AG04449 (cell line): ENCODE results near the gene CDNF.

Experiments used
- CTCF ChIA-PET: fragments of 350-600 bp; formaldehyde crosslinking; extraction: SDS; loops from one replicate; lab custom pipeline; 2021; ENCODE audit warnings: antibody characterized with exemption; lab: Yijun Ruan, JAX
- POLR2A ChIA-PET: fragments of 400-600, 350-600 bp; formaldehyde crosslinking; extraction: SDS; loops from one replicate; lab custom pipeline; 2020; ENCODE audit warnings: antibody characterized with exemption, inconsistent platforms; lab: Yijun Ruan, JAX
- DNase-seq: peaks from one replicate; pipeline ENCODE4 v3.0.0-alpha.2; 2010; ENCODE audit warnings: low read depth, low spot score
- H3K4me3 ChIP-seq: 2 replicates; pipeline ENCODE4 v1.5.1; 2011; ENCODE audit warnings: low read depth, mild to moderate bottlenecking, control low read depth, low read length
- TF ChIP-seq, protein P1 (sequence below): IDR thresholded peaks from one replicate; pipeline ENCODE4 v1.5.1; 2011; ENCODE audit warnings: mild to moderate bottlenecking, moderate library complexity, low read length, control low read depth, inconsistent platforms; ENCODE audit not compliant: insufficient read depth; ENCODE audit errors: missing control alignments

CDNF gene

DNA sequence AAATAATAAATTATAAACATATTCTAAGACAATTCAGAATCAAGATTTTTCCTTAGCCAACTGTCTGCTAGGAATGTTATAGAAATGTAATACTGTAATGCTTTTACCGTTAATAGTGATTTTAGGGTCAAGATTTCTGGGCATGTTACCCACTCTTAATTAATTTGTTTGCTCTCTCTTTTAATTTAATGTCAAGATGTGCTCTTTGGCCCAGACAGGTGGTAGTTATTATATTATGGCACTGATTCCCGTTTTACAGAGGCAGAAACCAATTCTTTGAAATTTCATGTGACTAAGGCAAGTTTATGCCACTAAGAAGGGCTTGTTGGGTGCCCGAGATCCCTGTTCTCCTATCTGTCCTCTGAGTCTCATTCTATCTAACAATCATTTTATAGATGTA lies 62.2 kb downstream of the CDNF start:
- TF ChIP-seq, protein P1, sequence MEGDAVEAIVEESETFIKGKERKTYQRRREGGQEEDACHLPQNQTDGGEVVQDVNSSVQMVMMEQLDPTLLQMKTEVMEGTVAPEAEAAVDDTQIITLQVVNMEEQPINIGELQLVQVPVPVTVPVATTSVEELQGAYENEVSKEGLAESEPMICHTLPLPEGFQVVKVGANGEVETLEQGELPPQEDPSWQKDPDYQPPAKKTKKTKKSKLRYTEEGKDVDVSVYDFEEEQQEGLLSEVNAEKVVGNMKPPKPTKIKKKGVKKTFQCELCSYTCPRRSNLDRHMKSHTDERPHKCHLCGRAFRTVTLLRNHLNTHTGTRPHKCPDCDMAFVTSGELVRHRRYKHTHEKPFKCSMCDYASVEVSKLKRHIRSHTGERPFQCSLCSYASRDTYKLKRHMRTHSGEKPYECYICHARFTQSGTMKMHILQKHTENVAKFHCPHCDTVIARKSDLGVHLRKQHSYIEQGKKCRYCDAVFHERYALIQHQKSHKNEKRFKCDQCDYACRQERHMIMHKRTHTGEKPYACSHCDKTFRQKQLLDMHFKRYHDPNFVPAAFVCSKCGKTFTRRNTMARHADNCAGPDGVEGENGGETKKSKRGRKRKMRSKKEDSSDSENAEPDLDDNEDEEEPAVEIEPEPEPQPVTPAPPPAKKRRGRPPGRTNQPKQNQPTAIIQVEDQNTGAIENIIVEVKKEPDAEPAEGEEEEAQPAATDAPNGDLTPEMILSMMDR: no peak
- ChIA-PET CTCF (no interaction called here), POLR2A (no interaction called here)
- no peak for DNase-seq
- H3K4me3 ChIP-seq: no peak overlapping the region

DNA sequence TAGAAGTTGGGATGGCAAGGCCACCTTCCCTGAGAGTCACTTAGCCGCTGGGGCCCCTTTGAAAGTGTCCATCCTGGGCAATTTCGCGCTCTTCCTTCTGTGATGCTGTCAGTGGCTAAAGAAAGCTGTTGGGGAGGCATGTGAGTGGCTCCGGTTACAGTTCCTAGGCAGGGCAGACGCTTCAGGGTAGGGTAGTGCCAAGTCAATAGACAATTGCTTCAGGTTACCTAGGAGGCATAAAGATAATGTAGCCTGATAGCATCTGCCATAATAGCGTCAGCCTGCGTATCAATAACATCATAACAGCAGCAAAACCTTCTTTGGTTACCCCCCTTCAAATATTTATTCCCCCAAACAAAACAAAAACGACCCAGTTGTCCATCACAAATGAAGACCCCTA lies 63.0 kb downstream of the CDNF start, which contains the start of gene FAM107B:
Gene FAM107B (minus strand): TSS at position 101 of the 400 bp plus-strand sequence. CDS start 234 bp downstream, outside the sequence.
- POLR2A ChIA-PET: no interaction called here
- DNase-seq: no peak
- no peak within 1 kb of the TSS for H3K4me3 ChIP-seq
- CTCF ChIA-PET: no interaction called here
- TF ChIP-seq, protein P1: no peak

DNA sequence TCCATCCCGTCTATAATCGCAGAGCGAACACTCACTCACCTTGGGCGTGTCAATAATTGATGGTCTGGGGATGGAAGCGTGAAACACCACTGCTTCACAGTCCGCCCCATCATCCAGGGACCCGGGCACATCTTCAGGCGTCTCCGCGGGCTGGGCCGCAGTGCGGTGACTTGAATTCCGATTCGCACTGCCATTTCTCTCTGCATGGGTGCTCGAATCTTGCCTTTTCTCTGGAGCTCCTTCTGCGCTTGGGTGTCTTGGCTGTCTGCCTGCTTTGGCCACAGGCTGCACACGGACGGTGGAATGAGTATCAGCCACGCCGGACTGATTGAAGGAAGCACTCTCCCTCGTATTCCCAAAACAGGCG lies 63.6 kb downstream of the CDNF start:
- CTCF ChIA-PET: interaction anchor here (1.4 kb wide), 1 partner anchor 49 kb away, joined by 3 read pairs; no protein-coding TSS in a partner anchor
- TF ChIP-seq, protein P1: no peak
- DNase-seq: no peak
- POLR2A ChIA-PET: no interaction called here
- no peak overlapping the region for H3K4me3 ChIP-seq

DNA sequence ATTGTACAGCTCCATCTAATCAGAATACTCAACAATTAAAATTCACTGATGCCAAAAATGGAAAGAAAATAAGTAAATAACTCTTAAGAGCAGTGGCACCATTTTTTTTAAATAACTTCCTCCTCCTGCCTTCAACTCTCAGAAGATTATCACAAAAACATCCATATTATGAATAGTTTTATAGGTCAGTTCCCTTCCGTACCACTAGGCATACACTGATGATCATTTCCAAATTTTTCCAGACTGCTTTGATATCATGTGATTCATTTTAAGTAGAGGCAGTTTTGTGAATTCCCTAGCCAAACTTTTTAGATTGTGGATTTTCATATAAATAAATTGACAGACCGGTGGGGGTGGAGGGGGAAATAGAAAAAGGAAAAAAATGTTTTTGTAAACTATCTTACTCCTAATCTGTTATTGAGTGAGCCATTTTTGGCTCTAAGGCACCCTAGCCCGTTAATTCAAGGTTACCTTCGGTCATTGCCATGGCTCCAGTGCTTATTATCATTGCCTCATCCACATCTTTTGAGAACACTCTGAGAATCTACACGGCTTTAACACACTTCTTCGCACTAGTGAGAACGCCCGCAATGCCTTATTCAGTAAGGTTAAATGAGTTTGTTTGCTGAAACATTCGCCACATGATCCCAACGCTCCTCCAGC lies 64.2 kb downstream of the CDNF start:
- ChIA-PET POLR2A (no interaction called here), CTCF (interaction anchor here (1.4 kb wide), 1 partner anchor 50 kb away, joined by 3 read pairs; no protein-coding TSS in a partner anchor)
- H3K4me3 ChIP-seq: no peak overlapping the region
- TF ChIP-seq, protein P1: no peak
- DNase-seq: no peak

DNA sequence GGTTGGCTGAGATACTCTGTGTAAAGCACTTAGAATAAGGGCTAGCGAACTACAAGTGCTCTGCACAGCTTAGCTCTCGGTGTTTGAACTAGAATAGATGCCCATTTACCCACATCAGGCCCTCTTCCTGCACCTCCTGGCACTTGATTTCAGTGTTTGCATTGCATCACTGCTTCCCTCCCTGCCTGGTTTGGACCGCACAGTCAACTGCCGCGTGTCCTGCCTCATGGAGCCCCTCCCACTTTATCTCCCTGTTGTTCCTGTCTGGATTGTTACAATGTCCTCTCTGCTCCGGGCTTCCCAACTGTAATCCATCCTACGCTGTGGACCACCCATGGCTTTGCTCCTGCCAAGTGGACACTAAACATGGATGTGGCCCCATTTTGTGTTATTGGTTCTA lies 65.4 kb downstream of the CDNF start:
- POLR2A ChIA-PET: no interaction called here
- no peak for DNase-seq
- TF ChIP-seq, protein P1: no peak
- H3K4me3 ChIP-seq: no peak overlapping the region
- CTCF ChIA-PET: no interaction called here

DNA sequence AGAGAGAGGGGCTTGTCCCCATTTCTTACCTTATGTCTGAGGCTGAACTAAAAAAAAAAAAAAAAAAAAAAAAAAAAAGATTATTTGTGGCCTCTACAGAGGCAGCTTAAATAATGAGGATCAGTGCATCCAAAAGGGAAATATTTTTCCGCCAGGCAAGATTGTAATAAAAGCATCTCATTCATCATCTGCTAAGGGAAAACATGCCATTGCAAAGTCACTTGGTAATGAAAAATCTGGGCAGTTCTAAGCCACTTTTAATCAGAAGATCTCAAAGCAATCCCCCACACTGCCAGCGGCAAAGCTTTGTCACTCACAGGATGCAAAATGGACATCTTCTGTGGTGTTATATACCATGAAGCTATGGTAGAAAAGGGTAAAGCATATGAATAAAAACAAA lies 66.9 kb downstream of the CDNF start:
- CTCF ChIA-PET: no interaction called here
- TF ChIP-seq, protein P1: no peak
- POLR2A ChIA-PET: no interaction called here
- no peak overlapping the region for H3K4me3 ChIP-seq
- no peak for DNase-seq
